Liver (tissue), 2 donors: ENCODE measurements around the gene BEX4.

Experiments
- TF ChIP-seq, protein P1 (sequence below): fragments of 150-350 bp; IDR thresholded peaks from 2 replicates; pipeline ENCODE4 v1.5.1; 2017; ENCODE audit warnings: improper control_type of control experiment, low read depth, low read length; ENCODE audit not compliant: missing input control
- TF ChIP-seq, protein P2 (sequence below): IDR thresholded peaks from 2 replicates; pipeline ENCODE4 v1.6.1; 2016; ENCODE audit warnings: antibody characterized with exemption
- donor health status: healthy.

DNA sequence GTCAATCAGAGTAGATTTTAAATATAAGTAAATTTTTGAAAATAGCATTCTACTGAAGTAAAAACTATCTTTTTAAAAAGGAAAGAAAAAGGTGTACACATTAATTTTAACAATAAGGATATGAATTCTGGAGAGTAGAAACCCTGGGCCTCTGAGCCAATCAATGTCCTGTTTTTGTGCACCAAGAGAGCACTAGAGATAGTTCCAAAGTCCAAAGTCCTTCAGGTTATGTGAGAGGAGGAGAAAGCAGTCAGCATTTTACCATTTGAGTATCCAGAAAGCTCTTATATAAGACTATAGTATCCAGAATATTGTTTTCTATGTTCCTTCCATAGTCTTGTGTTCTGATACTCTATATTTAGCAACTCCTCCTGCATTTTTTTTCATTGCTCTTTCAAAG is 43.4 kb downstream of the BEX4 start:
- TF ChIP-seq, protein P1, sequence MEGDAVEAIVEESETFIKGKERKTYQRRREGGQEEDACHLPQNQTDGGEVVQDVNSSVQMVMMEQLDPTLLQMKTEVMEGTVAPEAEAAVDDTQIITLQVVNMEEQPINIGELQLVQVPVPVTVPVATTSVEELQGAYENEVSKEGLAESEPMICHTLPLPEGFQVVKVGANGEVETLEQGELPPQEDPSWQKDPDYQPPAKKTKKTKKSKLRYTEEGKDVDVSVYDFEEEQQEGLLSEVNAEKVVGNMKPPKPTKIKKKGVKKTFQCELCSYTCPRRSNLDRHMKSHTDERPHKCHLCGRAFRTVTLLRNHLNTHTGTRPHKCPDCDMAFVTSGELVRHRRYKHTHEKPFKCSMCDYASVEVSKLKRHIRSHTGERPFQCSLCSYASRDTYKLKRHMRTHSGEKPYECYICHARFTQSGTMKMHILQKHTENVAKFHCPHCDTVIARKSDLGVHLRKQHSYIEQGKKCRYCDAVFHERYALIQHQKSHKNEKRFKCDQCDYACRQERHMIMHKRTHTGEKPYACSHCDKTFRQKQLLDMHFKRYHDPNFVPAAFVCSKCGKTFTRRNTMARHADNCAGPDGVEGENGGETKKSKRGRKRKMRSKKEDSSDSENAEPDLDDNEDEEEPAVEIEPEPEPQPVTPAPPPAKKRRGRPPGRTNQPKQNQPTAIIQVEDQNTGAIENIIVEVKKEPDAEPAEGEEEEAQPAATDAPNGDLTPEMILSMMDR, result no peak
- TF ChIP-seq, protein P2, sequence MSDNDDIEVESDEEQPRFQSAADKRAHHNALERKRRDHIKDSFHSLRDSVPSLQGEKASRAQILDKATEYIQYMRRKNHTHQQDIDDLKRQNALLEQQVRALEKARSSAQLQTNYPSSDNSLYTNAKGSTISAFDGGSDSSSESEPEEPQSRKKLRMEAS, result no peak
